H9 (cell line): ENCODE data around the gene CXCR4. TPM values are rescaled to one million over a fixed set of nuclear protein-coding genes. Genes with fewer than 3 reads are reported as not detected.

Experiments
- DNase-seq: peaks from one replicate; pipeline ENCODE4 v3.0.0-alpha.2; 2017
- H2AFZ ChIP-seq: one replicate; pipeline ENCODE4 v1.6.1; 2013; ENCODE audit warnings: mild to moderate bottlenecking, low read length, control low read depth, moderate library complexity
- H2AK5ac ChIP-seq: 2 replicates; pipeline ENCODE4 v1.6.1; 2013; ENCODE audit warnings: low read length, control low read depth, mixed read lengths; ENCODE audit not compliant: insufficient read length
- H2BK120ac ChIP-seq: one replicate; pipeline ENCODE4 v1.6.1; 2013; ENCODE audit warnings: low read depth, mild to moderate bottlenecking, low read length, control low read depth, inconsistent platforms; ENCODE audit not compliant: poor library complexity, severe bottlenecking
- H2BK12ac ChIP-seq: 2 replicates; pipeline ENCODE4 v1.6.1; 2013; ENCODE audit warnings: low read length, control low read depth, mixed read lengths, low read depth; ENCODE audit not compliant: insufficient read length
- H2BK15ac ChIP-seq: 2 replicates; pipeline ENCODE4 v1.6.1; 2013; ENCODE audit warnings: low read depth, low read length, control low read depth
- H2BK20ac ChIP-seq: one replicate; pipeline ENCODE4 v1.6.1; 2013; ENCODE audit warnings: low read depth, mild to moderate bottlenecking, low read length, control low read depth, inconsistent platforms; ENCODE audit not compliant: poor library complexity, severe bottlenecking
- H2BK5ac ChIP-seq: 2 replicates; pipeline ENCODE4 v1.6.1; 2013; ENCODE audit warnings: low read length, control low read depth, mixed read lengths; ENCODE audit not compliant: insufficient read length
- H3K14ac ChIP-seq: 2 replicates; pipeline ENCODE4 v1.6.1; 2013; ENCODE audit warnings: low read length, control low read depth; ENCODE audit not compliant: insufficient read depth
- H3K18ac ChIP-seq: 2 replicates; pipeline ENCODE4 v1.6.1; 2013; ENCODE audit warnings: low read depth, mild to moderate bottlenecking, mixed read lengths, low read length, control low read depth; ENCODE audit not compliant: insufficient read length
- H3K23ac ChIP-seq: 2 replicates; pipeline ENCODE4 v1.6.1; 2013; ENCODE audit warnings: low read length, control low read depth, mixed read lengths, low read depth; ENCODE audit not compliant: insufficient read length
- H3K23me2 ChIP-seq: 2 replicates; pipeline ENCODE4 v1.6.1; 2013; ENCODE audit warnings: low read depth, mild to moderate bottlenecking, mixed read lengths, low read length, control low read depth; ENCODE audit not compliant: insufficient read length, poor library complexity, severe bottlenecking
- H3K27ac ChIP-seq: 2 replicates; pipeline ENCODE4 v1.5.1; 2013; ENCODE audit warnings: low read length, control low read depth, mixed read lengths, low read depth; ENCODE audit not compliant: insufficient read length
- H3K27me3 ChIP-seq: 2 replicates; pipeline ENCODE4 v1.6.1; 2013; ENCODE audit warnings: low read length, control low read depth, inconsistent platforms; ENCODE audit not compliant: insufficient read depth
- H3K4ac ChIP-seq: 2 replicates; pipeline ENCODE4 v1.6.1; 2013; ENCODE audit warnings: low read depth, mild to moderate bottlenecking, control low read depth, inconsistent platforms, low read length, moderate library complexity
- H3K4me1 ChIP-seq: 2 replicates; pipeline ENCODE4 v1.6.1; 2013; ENCODE audit warnings: low read length, control low read depth, inconsistent platforms; ENCODE audit not compliant: insufficient read depth
- H3K4me2 ChIP-seq: 2 replicates; pipeline ENCODE4 v1.6.1; 2013; ENCODE audit warnings: low read length, control low read depth, mixed read lengths; ENCODE audit not compliant: insufficient read length, insufficient read depth
- H3K56ac ChIP-seq: 2 replicates; pipeline ENCODE4 v1.6.1; 2013; ENCODE audit warnings: low read depth, mild to moderate bottlenecking, mixed read lengths, low read length, control low read depth; ENCODE audit not compliant: insufficient read length
- H3K79me1 ChIP-seq: 2 replicates; pipeline ENCODE4 v1.6.1; 2013; ENCODE audit warnings: low read depth, mild to moderate bottlenecking, moderate library complexity, low read length, control low read depth, inconsistent platforms; ENCODE audit not compliant: insufficient read depth, poor library complexity, severe bottlenecking
- H3K79me2 ChIP-seq: 2 replicates; pipeline ENCODE4 v1.6.1; 2013; ENCODE audit warnings: low read length, control low read depth, inconsistent platforms; ENCODE audit not compliant: insufficient read depth
- H3K9ac ChIP-seq: 2 replicates; pipeline ENCODE4 v1.6.1; 2013; ENCODE audit warnings: low read length, control low read depth, mixed read lengths; ENCODE audit not compliant: insufficient read length; ENCODE audit errors: extremely low read depth
- H3K9me3 ChIP-seq: one replicate; pipeline ENCODE4 v1.6.1; 2013; ENCODE audit warnings: low read depth, low read length, inconsistent platforms; ENCODE audit not compliant: control insufficient read depth
- H3T11ph ChIP-seq: one replicate; pipeline ENCODE4 v1.6.1; 2013; ENCODE audit warnings: mild to moderate bottlenecking, low read length, control low read depth, inconsistent platforms
- H4K20me1 ChIP-seq: one replicate; pipeline ENCODE4 v1.6.1; 2013; ENCODE audit not compliant: control insufficient read depth, insufficient read length, insufficient read depth
- H4K5ac ChIP-seq: 2 replicates; pipeline ENCODE4 v1.6.1; 2013; ENCODE audit warnings: low read depth, mild to moderate bottlenecking, mixed read lengths, low read length, control low read depth; ENCODE audit not compliant: insufficient read length
- H4K8ac ChIP-seq: replicated peaks from 2 replicates; pipeline ENCODE4 v1.6.1; 2013; ENCODE audit warnings: low read length, control low read depth, mixed read lengths, low read depth; ENCODE audit not compliant: insufficient read length
- H4K91ac ChIP-seq: 2 replicates; pipeline ENCODE4 v1.6.1; 2013; ENCODE audit warnings: low read depth, mild to moderate bottlenecking, moderate library complexity, mixed read lengths, low read length, control low read depth; ENCODE audit not compliant: insufficient read length
- H3K27ac Mint-ChIP-seq, 3 experiments: 2 replicates in 2 of 3; 3 replicates in 1 of 3; pipeline ENCODE4 v1.8.0; 2020 to 2021; ENCODE audit warnings: mixed read lengths in 3 of 3, mild to moderate bottlenecking in 1 of 3, moderate library complexity in 1 of 3
- H3K27me3 Mint-ChIP-seq: 2 replicates; pipeline ENCODE4 v1.8.0; 2021; ENCODE audit warnings: low read depth, mild to moderate bottlenecking, moderate library complexity, mixed read lengths
- H3K36me3 Mint-ChIP-seq, 3 experiments: 2 replicates in 2 of 3; 3 replicates in 1 of 3; pipeline ENCODE4 v1.8.0; 2020 to 2021; ENCODE audit warnings: low read depth in 3 of 3, mixed read lengths in 3 of 3; ENCODE audit not compliant: insufficient read depth in 1 of 3
- H3K4me1 Mint-ChIP-seq, 2 experiments: 2 replicates each; pipeline ENCODE4 v1.8.0; 2020; ENCODE audit warnings: mixed read lengths in 2 of 2
- H3K4me3 Mint-ChIP-seq, 2 experiments: 2 replicates in 1 of 2; 3 replicates in 1 of 2; pipeline ENCODE4 v1.8.0; 2020 to 2021; ENCODE audit warnings: mild to moderate bottlenecking in 2 of 2, mixed read lengths in 2 of 2, moderate library complexity in 1 of 2
- H3K9me3 Mint-ChIP-seq, 2 experiments: 2 replicates in 1 of 2; 3 replicates in 1 of 2; pipeline ENCODE4 v1.8.0; 2020; ENCODE audit warnings: mild to moderate bottlenecking in 2 of 2, mixed read lengths in 2 of 2, moderate library complexity in 1 of 2
- CTCF ChIP-seq: fragments of 200-600 bp; sonication (generic); conservative IDR thresholded peaks from 3 replicates; pipeline ENCODE4 v1.8.0; 2021; ENCODE audit warnings: antibody characterized with exemption, mild to moderate bottlenecking
- WGBS: extraction: QIAGEN DNeasy Blood & Tissue Kit; methylation state at CpG from one replicate; pipeline ENCODE4 v1.1.7; 2013; ENCODE audit warnings: missing lambda C conversion rate, low lambda C conversion rate, mixed read lengths; ENCODE audit not compliant: insufficient read length; ENCODE audit errors: extremely low coverage; 5-methylcytosine and 5-hydroxymethylcytosine counted together
- total RNA-seq: library from RNA; stranded (reverse); gene quantifications from 2 replicates; pipeline ENCODE4 v1.2.1, GENCODE V29; 2021

CXCR4 gene
- total RNA-seq, 1 experiment from 2014 or later, result 1.0 TPM

- Histone ChIP-seq H3K14ac (no peak overlapping the region), H3K18ac (no peak overlapping the region), H3K23me2 (peaks cover 7% of the 10 kb centered on the region), H3K9me3 (no peaks in the 10 kb centered on the region), H2BK20ac (no peak overlapping the region), H2BK120ac (no peak overlapping the region), H3K9ac (no peak overlapping the region), H4K8ac (no peak overlapping the region), H3K79me2 (no peaks in the 10 kb centered on the region), H3T11ph (no peak overlapping the region), H3K4me1 (no peaks in the 10 kb centered on the region), H4K91ac (no peak overlapping the region), H4K5ac (no peak overlapping the region), H3K27ac (no peak overlapping the region), H3K4ac (no peak overlapping the region), H3K27me3 (peaks cover 15% of the 10 kb centered on the region; the same call in 1 of the 2 replicates), H2AK5ac (no peak overlapping the region), H4K20me1 (no peaks in the 10 kb centered on the region), H3K23ac (no peak overlapping the region), H3K4me2 (no peak overlapping the region), H3K79me1 (no peaks in the 10 kb centered on the region), H2BK12ac (no peak overlapping the region), H2AFZ (no peak overlapping the region), H2BK5ac (no peak overlapping the region), H3K56ac (no peak overlapping the region), H2BK15ac (no peak overlapping the region)
- Mint-ChIP-seq H3K4me3 (no peak overlapping the region), H3K36me3 (peaks cover 2 to 5% (median 3%) of the 10 kb centered on the region in 3 experiments; a peak in 2 of 7 replicates), H3K4me1 (peaks cover 10 to 16% of the 10 kb centered on the region in 2 experiments), H3K27me3 (peaks cover 29% of the 10 kb centered on the region), H3K9me3 (no peaks in the 10 kb centered on the region), H3K27ac (peak overlapping the region in 1 of 3 experiments; percentile 7; a peak in 1 of 7 replicates)
- WGBS, result no CpG with 5 or more reads among the region's 6 CpGs
- no peak for TF ChIP-seq CTCF
- DNase-seq, result no peak
Measured at GRCh38 chr2:136111711-136112110, 6.2 kb downstream of the CXCR4 start.
